T-helper 2 cell treated with Interferon-gamma antibody and Interleukin-4, amounts not matched to agents 100 ng/mL and 5 ng/mL, for 36 hours (primary cell): ENCODE data around the gene SRM. TPM values are rescaled to one million over a fixed set of nuclear protein-coding genes. Genes with fewer than 3 reads are reported as not detected.
"Not testable (repeated sequence)": the region's sequence is repeated elsewhere in the genome, so short reads cannot be mapped to it uniquely, and the experiment has no call there.

Experiments
- intact Hi-C: fragments of 100-400 bp; cut with micrococcal nuclease; formaldehyde crosslinking; loops from one replicate; pipeline ENCODE4 v1.15.1; 2023
- total RNA-seq: library from RNA; stranded (reverse); gene quantifications from 2 replicates; pipeline ENCODE4 v1.2.3, GENCODE V29; 2022

SRM gene
- total RNA-seq, 1 donor from 2014 or later: 146 TPM

DNA sequence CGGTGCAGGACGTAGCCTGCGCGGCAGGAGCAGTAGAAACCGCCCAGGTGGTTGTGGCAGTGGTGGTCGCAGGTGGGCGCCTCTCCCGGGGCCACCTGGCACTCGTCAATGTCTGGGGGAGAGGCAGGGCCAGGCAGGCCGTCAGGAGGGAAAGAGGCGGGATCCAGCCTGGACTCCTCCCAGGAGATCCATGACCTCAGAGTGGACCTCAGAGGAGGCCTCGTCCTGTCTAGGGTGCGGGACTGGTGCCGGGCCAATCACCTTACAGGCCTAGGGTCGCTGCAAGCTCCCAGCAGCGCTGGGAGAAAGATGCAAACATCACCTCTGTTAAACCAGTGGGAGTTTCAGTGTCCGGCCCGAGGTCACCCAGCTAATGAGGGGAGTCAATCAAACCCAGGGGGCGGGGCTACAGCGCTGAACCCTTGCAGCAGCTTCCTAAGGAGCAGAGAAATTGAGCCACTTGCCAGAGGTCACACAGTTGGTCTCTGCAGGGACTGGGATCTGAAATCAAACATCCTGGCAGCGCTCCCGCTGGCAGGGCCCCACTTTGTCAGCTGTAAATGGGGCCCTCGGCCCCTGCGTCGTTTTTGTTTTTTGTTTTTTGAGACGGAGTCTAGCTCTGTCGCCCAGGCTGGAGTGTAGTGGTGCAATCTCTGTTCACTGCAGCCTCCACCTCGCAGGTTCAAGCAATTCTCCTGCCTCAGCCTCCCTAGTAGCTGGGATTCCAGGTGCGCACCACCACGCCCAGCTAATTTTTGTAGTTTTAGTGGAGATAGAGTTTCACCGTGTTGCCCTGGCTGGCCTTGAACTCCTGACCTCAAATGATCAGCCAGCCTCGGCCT is 14.2 kb downstream of the SRM start:
- intact Hi-C loops: no loop called here

DNA sequence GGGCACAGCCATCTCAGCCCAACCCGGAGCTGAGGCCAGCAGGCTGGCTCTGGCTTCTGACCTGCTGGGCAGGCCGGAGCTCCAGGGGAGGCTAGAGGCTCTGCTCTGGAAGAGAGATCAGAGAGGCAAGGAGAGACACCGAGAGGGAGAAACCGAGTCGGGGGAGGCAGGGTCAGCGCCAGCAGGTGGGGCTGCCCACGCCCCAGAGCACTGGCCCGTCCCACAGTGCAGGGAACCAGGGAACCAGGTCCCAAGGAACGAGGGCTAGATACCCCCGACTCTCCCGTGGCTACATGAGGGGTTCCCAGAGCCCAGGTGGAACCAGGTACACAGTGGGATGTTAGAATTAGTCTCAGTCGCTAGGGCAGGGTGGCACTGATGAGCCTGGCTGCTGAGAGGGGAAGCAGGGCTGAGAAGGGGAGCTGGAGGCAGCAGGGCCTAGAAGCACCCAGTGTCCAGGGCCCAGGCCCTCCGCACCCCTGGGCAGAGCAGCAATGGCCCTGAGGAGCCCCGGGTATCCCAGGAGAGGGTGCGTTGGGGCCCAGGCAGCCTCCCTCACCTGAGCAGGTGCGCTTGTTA is 14.9 kb downstream of the SRM start:
- intact Hi-C loops: no loop called here

DNA sequence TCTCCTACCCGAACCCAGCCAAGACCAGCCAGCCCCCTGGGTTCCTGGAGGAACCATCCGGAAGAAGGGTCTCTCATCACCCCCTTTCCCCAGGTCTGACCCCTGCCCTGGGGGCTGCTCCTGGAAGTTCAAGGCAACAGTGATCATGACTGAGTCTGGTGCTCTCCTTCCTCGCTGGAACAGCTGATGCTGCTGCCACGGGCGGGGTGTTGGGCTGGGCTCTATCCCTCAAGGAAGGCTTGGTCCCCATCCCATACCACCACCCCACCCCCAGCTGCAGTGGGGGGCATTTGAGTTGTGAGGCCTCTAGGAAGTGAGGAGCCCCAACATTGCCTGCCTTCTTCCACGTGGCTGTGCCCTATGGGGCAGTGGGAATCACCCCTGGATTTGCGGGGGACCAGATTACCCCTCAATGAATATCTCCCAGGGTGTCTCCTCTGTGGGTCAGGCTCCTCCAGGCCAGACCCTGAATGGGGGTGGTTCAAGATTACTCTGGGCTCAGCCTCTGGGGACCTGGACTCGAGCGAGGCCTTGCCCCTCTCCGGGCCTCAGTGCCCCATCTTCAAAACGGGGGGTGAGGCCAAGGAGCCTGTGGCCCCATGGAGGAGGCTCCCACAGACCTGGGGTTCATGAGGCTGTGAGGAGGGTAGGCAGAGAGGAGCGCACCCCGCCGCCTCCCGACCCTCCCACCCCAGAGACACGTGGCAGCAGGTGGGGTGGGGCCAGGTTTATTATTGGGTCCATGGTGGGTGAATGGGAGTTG is 15.6 kb downstream of the SRM start:
- intact Hi-C loops: no loop called here

DNA sequence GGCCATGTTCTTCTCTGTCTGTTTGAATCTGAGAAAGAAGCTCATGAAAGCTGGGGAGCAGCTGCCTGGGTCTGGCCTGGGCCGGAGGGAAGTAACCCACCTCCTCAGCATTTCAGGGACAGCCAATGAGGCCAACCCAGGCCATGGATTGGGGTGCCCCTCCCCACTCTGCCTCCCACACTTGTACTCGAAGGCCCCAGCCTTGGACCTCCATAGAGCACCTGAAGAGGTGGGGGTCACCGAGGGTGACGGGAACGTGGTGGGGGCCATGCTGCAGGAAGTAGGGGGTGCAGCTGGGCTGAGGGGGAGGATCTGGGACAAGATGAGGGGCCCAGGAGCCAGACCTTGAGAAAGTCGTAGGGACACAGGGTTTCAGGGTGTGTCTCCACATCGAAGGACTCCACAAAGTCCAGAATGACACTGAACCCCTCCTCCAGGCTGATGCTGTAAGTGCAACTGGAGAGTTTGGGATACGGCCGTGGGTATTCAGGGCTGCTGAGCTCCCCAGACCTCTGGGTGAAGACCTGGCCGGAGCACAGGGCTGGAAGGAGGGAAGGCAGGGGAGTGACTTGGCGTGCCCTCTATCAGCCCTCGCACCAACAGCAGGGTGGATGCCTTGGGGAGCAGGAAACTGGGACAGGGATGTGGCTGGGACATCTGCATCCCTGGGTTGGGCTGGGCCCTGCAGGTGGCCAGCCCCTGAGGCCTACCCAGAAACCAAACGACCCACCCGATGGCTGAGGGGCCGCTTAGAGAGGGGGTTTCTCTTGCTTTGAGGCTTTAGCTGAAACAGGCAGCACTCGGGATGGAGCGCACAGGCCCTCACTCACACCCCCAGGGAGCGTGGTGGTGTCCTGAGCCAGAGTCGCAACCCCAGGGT is 16.6 kb downstream of the SRM start:
- intact Hi-C loops: no loop called here

GRCh38 chr1:11042065-11042464 is 17.8 kb downstream of the SRM start:
- intact Hi-C loops: no loop called here

DNA sequence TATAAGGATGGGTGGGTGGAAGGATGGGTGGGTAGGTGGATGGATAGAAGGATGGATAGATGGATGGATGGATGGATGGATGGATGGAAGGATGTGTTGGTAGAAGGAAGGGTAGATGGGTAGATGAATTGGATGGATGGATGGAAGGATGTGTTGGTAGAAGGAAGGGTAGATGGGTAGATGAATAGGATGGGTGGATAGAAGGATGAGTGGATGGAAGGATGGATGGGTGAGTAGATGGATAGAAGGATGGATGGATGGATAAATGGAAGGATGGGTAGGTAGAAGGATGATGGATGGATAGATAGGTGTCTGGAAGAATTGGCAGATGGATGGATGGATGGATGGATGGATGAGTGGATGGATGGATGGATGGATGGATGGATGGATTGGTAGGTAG is 18.8 kb downstream of the SRM start:
- intact Hi-C loops: no loop called here

DNA sequence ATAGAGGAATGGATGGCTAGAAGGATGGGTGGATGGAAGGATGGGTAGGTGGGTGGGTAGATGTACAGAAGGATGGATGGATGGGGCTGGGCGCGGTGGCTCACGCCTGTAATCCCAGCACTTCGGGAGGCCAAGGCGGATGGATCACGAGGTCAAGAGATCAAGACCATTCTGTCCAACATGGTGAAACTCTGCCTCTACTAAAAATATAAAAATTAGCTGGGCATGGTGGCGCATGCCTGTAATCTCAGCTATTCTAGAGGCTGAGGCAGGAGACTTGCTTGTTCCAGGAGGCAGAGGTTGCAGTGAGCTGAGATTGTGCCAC is 19.8 kb downstream of the SRM start:
- intact Hi-C loops: not testable (repeated sequence)

- intact Hi-C loops: no loop called here
Measured at GRCh38 chr1:11039351-11040104, 20.3 kb downstream of the SRM start.

DNA sequence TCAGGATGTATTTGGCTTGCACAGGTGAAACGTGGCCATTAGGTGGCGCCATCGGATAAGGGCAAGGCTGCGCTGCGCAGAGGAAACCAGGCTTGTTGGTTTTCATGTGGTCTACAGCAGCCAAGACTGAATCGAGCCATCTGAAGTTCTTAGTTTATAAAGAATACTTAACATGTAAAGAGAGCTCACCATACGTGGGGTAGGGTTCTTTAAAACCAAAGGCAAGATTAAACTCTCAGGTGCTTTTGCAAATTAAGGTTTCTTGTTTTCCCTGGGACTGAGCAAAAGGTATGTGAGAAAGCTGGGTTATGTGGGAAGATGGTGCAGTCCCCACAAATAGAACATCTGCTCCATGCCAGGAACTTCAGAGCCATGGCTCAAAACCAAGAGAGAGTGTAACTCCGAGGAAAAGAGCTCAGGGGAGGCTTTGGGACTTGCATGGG is 22.1 kb downstream of the SRM start:
- intact Hi-C loops: loop anchor here (1.0 kb wide), 4 partner anchors 23 to 608 kb away; partner anchors contain the start of gene SRM

- intact Hi-C loops: loop anchor here (1.0 kb wide), 3 partner anchors 23 to 605 kb away; partner anchors contain the start of gene SRM
Measured at GRCh38 chr1:11037019-11037739, 22.6 kb downstream of the SRM start.

GRCh38 chr1:11031624-11032262 is 28.1 kb downstream of the SRM start:
- intact Hi-C loops: no loop called here

GRCh38 chr1:11030865-11031264 is 29.0 kb downstream of the SRM start:
- intact Hi-C loops: no loop called here

- intact Hi-C loops: no loop called here
Measured at GRCh38 chr1:11028018-11028417, 31.8 kb downstream of the SRM start.

- intact Hi-C loops: no loop called here
Measured at GRCh38 chr1:11027316-11027715, 32.5 kb downstream of the SRM start.

DNA sequence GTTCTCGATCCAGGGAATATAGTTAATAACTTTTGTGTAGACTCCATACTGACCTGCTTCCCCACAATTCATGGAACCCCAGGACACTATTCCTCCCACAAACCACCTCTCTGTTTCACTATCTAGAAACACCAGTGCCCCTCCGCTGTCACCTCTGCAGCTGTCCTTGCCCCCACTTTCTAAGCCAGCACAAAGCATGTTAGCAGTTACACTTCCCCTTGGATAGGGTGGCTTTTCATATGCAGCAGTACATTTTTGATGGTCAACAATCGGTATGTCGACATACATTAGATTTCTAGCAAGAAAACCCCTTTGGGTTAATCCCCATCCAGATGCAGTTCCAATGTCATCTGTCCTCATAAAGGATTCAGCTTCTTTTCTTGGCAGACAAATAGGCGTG is 32.9 kb downstream of the SRM start:
- intact Hi-C loops: no loop called here

DNA sequence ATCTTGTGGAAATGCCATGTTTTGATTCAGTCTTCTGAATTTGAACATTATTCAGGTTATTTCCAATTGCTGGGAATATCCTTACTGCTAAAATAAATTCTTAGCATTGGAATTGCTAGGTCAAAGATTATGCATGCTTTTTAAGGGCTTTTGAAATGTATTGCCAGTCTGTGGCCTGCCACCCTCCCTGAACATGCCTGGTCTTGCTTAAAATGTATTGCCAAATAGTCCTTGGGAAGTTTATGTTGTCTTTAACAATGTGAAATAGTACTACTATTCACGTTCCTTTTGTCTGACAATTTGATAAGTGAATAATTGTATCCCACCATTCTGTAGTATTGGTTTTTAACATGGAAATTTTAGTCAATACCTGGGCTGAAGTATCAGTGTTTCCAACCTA is 33.8 kb downstream of the SRM start:
- intact Hi-C loops: no loop called here

DNA sequence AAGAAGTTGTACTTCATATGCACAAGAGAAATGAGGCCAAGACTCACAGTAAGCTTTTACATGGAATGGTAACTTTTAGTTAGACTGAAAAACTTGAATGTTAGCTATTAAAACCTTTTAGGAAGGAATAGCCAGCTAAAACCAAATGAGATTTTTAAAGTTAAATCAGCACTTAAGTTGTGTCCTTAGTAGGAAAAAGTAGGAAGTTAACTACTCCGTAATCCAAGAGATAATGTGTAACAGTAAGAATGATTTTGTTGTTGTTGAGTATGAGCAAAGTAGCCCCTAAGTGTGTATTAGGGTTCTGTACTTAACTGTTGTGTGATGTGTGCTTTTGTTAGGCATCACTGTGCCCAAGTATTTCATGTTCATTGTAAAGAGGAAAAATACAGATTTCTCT is 34.2 kb downstream of the SRM start:
- intact Hi-C loops: no loop called here

DNA sequence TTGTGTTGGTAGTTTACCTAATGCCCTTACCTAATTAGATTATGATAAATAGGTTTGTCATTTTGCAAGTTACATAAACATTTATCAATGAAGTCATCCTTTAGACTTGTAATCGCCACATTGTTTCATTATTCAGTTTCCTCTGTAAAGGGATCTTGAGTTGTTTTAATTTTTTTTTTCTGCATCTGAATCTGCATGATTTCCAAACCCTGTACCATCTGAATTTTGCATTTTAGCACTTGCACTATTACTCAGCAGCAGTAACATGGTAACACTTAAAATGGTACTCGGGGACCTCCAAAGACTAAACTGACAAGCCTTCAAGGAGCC is 35.0 kb downstream of the SRM start:
- intact Hi-C loops: no loop called here

- intact Hi-C loops: no loop called here
Measured at GRCh38 chr1:11024154-11024873, 35.5 kb downstream of the SRM start.
